Endothelial cell (in vitro differentiated cells): ENCODE data around the gene SSR4. TPM values are rescaled to one million over a fixed set of nuclear protein-coding genes. Genes with fewer than 3 reads are reported as not detected.

ENCODE experiments used
- DNase-seq: peaks from one replicate; pipeline ENCODE4 v3.0.0; 2021; ENCODE audit warnings: low spot score
- H3K27ac Mint-ChIP-seq: one replicate; pipeline ENCODE4 v1.8.0; 2021; ENCODE audit warnings: mixed read lengths, inconsistent platforms; ENCODE audit not compliant: unreplicated experiment
- H3K27me3 Mint-ChIP-seq: one replicate; pipeline ENCODE4 v1.8.0; 2021; ENCODE audit warnings: mild to moderate bottlenecking, moderate library complexity, mixed read lengths, inconsistent platforms; ENCODE audit not compliant: unreplicated experiment
- H3K36me3 Mint-ChIP-seq: one replicate; pipeline ENCODE4 v1.8.0; 2021; ENCODE audit warnings: mild to moderate bottlenecking, low read depth, mixed read lengths, inconsistent platforms; ENCODE audit not compliant: unreplicated experiment
- H3K4me1 Mint-ChIP-seq: one replicate; pipeline ENCODE4 v1.8.0; 2021; ENCODE audit warnings: mild to moderate bottlenecking, mixed read lengths, inconsistent platforms; ENCODE audit not compliant: unreplicated experiment
- H3K4me3 Mint-ChIP-seq: one replicate; pipeline ENCODE4 v1.8.0; 2021; ENCODE audit warnings: mild to moderate bottlenecking, mixed read lengths, inconsistent platforms; ENCODE audit not compliant: unreplicated experiment
- H3K9me3 Mint-ChIP-seq: one replicate; pipeline ENCODE4 v1.8.0; 2021; ENCODE audit warnings: mixed read lengths, inconsistent platforms; ENCODE audit not compliant: unreplicated experiment
- total RNA-seq: library from RNA; stranded (reverse); fragmentation: NEBNext Ultra II Directional; extraction: Animal tissue kit (Norgen Biotek cat#: 25700); gene quantifications from one replicate; pipeline ENCODE4 v1.2.1, GENCODE V29; 2021; ENCODE audit not compliant: unreplicated experiment
- TF ChIP-seq, protein P1 (sequence below): fragments of 200-600 bp; sonication (generic); IDR thresholded peaks from one replicate; pipeline ENCODE4 v1.5.0; 2021; ENCODE audit warnings: antibody characterized with exemption; ENCODE audit not compliant: unreplicated experiment

The SSR4 gene
- total RNA-seq, 1 donor from 2014 or later = 243 TPM

DNA sequence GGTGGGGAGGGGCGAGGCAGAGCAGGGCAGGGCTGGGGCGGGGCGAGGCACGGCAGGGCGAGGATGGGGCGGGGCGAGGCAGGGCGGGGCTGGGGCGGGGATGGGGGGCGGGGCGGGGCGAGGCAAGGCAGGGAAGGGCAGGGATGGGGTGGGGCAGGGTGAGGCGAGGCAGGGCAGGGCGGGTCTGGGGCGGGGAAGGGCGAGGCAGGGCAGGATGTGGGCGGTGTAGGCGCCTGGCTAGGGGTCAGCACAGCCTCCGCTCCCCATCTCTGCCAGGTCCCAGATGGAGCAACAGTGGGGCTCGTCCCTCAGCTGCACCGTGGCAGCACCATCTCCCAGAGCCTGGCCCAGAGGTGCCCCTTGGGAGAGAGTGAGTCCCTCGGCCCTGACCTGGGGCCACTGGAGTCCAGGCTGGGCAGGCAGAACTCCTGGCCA lies 17.8 kb upstream of the SSR4 start:
- no peaks in the 10 kb centered on the region for H3K9me3 Mint-ChIP-seq
- no peaks in the 10 kb centered on the region for H3K4me1 Mint-ChIP-seq
- H3K27ac Mint-ChIP-seq = no peak overlapping the region
- TF ChIP-seq, protein P1, sequence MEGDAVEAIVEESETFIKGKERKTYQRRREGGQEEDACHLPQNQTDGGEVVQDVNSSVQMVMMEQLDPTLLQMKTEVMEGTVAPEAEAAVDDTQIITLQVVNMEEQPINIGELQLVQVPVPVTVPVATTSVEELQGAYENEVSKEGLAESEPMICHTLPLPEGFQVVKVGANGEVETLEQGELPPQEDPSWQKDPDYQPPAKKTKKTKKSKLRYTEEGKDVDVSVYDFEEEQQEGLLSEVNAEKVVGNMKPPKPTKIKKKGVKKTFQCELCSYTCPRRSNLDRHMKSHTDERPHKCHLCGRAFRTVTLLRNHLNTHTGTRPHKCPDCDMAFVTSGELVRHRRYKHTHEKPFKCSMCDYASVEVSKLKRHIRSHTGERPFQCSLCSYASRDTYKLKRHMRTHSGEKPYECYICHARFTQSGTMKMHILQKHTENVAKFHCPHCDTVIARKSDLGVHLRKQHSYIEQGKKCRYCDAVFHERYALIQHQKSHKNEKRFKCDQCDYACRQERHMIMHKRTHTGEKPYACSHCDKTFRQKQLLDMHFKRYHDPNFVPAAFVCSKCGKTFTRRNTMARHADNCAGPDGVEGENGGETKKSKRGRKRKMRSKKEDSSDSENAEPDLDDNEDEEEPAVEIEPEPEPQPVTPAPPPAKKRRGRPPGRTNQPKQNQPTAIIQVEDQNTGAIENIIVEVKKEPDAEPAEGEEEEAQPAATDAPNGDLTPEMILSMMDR = no peak
- no peak for DNase-seq
- no peak overlapping the region for H3K4me3 Mint-ChIP-seq
- no peaks in the 10 kb centered on the region for H3K36me3 Mint-ChIP-seq
- peaks cover 1% of the 10 kb centered on the region for H3K27me3 Mint-ChIP-seq

DNA sequence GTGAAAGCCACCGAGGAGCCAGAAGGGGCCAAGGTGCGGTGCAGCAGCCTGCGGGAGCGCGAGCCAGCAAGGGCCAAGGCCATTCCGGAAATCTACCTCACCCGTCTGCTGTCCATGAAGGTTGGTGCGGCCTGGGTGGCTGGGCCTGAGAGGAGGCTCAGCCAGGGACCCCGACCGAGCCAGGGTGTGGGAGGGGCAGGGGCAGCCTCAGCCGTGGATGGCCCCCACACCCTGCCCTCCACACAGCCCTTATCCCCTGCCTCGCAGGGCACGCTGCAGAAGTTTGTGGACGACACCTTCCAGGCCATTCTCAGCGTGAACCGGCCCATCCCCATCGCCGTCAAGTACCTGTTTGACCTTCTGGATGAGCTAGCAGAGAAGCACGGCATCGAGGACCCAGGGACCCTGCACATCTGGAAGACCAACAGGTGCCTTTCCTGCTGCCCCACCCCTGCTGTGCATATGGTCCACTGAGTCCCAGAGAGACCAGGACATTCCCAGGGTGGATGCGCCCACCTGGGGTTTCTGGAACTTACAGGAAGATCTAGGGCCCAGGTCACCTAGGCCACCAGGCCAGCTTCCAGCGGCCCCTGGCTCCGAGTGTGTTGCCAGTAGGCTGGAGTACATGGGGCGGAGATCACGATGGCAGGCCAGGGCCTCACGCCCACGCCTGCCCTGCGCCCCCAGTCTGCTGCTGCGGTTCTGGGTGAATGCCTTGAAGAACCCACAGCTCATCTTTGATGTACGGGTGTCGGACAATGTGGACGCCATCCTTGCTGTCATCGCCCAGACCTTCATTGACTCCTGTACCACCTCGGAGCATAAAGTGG lies 17.0 kb upstream of the SSR4 start:
- TF ChIP-seq, protein P1 = no peak
- H3K4me1 Mint-ChIP-seq = no peaks in the 10 kb centered on the region
- no peaks in the 10 kb centered on the region for H3K27me3 Mint-ChIP-seq
- no peak for DNase-seq
- no peak overlapping the region for H3K27ac Mint-ChIP-seq
- H3K9me3 Mint-ChIP-seq = no peaks in the 10 kb centered on the region
- no peaks in the 10 kb centered on the region for H3K36me3 Mint-ChIP-seq
- no peak overlapping the region for H3K4me3 Mint-ChIP-seq

DNA sequence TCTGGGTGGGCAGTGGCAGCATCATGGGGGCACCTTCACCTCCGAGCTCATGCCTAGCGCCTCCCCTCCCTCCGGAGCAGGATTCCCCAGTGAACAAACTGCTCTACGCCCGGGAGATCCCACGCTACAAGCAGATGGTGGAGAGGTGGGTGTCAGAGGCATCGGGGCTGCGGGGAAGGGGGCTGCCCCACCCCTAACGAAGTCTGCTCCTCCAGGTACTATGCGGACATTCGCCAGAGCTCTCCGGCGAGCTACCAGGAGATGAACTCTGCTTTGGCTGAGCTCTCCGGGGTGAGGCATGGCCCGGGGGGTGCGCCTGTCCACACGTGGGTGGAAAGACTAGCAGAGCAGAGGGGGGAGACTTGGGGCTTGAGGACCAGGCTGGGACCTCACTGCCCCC lies 16.3 kb upstream of the SSR4 start:
- Mint-ChIP-seq H3K4me3 (no peak overlapping the region), H3K4me1 (no peaks in the 10 kb centered on the region), H3K27me3 (no peaks in the 10 kb centered on the region), H3K27ac (no peak overlapping the region), H3K36me3 (no peaks in the 10 kb centered on the region), H3K9me3 (no peaks in the 10 kb centered on the region)
- DNase-seq = no peak
- TF ChIP-seq, protein P1 = no peak

DNA sequence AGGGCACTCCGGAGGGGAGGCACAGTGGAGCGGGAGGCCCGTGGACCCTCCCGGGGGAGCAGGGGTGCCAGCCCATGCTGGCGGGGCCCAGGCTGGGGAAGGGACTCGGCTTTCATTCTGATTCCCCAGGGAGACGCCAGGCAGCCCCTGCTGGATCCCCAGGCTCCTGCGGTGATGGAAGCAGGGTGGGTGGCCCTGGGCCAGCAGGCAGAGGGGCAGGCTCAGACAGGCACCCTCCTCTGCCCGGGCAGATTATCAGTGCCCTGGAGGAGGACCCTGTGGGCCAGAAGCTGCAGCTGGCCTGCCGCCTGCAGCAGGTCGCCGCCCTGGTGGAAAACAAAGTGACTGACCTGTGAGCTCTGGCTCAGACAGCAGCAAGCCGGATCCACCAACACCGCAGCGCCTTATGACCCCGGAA lies 15.8 kb upstream of the SSR4 start:
- TF ChIP-seq, protein P1 = no peak
- Mint-ChIP-seq H3K36me3 (no peaks in the 10 kb centered on the region), H3K9me3 (no peaks in the 10 kb centered on the region), H3K27ac (no peak overlapping the region), H3K4me3 (no peak overlapping the region), H3K4me1 (no peaks in the 10 kb centered on the region), H3K27me3 (no peaks in the 10 kb centered on the region)
- no peak for DNase-seq
